ENCODE measurements around the gene PLD1.

PLD1 gene

DNA sequence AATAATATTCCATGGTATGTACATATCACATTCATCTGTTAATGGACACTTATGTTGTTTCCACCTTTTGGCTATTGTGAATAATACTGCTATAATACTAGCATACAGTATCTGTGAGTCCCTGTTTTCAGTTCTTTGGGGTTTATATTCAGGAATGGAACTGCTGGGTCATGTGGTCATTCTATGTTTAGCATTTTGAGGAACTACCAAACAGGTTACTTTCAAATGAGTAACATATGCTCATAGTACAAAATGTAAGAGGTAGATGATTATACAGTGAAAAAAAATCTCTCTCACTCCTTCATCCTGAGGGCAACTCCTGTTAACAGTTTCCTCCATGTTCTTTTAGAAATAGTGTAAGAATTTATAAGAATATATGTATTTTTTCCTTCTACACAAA lies 162.2 kb downstream of the PLD1 start:
- ChIA-PET POLR2A (no interaction called here), CTCF (no interaction called here)
- TF ChIP-seq ZSCAN16 (tag by site-specific recombination; IDR thresholded peaks at IDR 0.05) (no peak), MZF1 (tag by site-specific recombination; IDR thresholded peaks at IDR 0.05; ENCODE audit: borderline replicate concordance) (no peak), ZBTB1 (tag by site-specific recombination; IDR thresholded peaks at IDR 0.05) (no peak), ZBTB17 (tag by site-specific recombination; IDR thresholded peaks at IDR 0.05) (no peak), ZNF292 (tag by site-specific recombination; IDR thresholded peaks at IDR 0.05; ENCODE audit: borderline replicate concordance, low read depth) (no peak), ZNF366 (tag by site-specific recombination; conservative IDR thresholded peaks at IDR 0.05) (no peak), YY1 (tag by site-specific recombination; IDR thresholded peaks at IDR 0.05) (no peak), KLF9 (tag by site-specific recombination; IDR thresholded peaks at IDR 0.05; ENCODE audit: low read depth) (no peak), ZNF791 (tag by site-specific recombination; IDR thresholded peaks at IDR 0.05) (no peak), ZEB2 (tag by site-specific recombination; IDR thresholded peaks at IDR 0.05) (no peak)
- TF ChIP-seq, protein P1, sequence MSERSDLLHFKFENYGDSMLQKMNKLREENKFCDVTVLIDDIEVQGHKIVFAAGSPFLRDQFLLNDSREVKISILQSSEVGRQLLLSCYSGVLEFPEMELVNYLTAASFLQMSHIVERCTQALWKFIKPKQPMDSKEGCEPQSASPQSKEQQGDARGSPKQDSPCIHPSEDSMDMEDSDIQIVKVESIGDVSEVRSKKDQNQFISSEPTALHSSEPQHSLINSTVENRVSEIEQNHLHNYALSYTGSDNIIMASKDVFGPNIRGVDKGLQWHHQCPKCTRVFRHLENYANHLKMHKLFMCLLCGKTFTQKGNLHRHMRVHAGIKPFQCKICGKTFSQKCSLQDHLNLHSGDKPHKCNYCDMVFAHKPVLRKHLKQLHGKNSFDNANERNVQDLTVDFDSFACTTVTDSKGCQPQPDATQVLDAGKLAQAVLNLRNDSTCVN (tag by site-specific recombination; optimal IDR thresholded peaks at IDR 0.05) = no peak
- TF ChIP-seq, protein P2, sequence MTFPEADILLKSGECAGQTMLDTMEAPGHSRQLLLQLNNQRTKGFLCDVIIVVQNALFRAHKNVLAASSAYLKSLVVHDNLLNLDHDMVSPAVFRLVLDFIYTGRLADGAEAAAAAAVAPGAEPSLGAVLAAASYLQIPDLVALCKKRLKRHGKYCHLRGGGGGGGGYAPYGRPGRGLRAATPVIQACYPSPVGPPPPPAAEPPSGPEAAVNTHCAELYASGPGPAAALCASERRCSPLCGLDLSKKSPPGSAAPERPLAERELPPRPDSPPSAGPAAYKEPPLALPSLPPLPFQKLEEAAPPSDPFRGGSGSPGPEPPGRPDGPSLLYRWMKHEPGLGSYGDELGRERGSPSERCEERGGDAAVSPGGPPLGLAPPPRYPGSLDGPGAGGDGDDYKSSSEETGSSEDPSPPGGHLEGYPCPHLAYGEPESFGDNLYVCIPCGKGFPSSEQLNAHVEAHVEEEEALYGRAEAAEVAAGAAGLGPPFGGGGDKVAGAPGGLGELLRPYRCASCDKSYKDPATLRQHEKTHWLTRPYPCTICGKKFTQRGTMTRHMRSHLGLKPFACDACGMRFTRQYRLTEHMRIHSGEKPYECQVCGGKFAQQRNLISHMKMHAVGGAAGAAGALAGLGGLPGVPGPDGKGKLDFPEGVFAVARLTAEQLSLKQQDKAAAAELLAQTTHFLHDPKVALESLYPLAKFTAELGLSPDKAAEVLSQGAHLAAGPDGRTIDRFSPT (tag by site-specific recombination; IDR thresholded peaks at IDR 0.05) = no peak
- TF ChIP-seq, protein P3, sequence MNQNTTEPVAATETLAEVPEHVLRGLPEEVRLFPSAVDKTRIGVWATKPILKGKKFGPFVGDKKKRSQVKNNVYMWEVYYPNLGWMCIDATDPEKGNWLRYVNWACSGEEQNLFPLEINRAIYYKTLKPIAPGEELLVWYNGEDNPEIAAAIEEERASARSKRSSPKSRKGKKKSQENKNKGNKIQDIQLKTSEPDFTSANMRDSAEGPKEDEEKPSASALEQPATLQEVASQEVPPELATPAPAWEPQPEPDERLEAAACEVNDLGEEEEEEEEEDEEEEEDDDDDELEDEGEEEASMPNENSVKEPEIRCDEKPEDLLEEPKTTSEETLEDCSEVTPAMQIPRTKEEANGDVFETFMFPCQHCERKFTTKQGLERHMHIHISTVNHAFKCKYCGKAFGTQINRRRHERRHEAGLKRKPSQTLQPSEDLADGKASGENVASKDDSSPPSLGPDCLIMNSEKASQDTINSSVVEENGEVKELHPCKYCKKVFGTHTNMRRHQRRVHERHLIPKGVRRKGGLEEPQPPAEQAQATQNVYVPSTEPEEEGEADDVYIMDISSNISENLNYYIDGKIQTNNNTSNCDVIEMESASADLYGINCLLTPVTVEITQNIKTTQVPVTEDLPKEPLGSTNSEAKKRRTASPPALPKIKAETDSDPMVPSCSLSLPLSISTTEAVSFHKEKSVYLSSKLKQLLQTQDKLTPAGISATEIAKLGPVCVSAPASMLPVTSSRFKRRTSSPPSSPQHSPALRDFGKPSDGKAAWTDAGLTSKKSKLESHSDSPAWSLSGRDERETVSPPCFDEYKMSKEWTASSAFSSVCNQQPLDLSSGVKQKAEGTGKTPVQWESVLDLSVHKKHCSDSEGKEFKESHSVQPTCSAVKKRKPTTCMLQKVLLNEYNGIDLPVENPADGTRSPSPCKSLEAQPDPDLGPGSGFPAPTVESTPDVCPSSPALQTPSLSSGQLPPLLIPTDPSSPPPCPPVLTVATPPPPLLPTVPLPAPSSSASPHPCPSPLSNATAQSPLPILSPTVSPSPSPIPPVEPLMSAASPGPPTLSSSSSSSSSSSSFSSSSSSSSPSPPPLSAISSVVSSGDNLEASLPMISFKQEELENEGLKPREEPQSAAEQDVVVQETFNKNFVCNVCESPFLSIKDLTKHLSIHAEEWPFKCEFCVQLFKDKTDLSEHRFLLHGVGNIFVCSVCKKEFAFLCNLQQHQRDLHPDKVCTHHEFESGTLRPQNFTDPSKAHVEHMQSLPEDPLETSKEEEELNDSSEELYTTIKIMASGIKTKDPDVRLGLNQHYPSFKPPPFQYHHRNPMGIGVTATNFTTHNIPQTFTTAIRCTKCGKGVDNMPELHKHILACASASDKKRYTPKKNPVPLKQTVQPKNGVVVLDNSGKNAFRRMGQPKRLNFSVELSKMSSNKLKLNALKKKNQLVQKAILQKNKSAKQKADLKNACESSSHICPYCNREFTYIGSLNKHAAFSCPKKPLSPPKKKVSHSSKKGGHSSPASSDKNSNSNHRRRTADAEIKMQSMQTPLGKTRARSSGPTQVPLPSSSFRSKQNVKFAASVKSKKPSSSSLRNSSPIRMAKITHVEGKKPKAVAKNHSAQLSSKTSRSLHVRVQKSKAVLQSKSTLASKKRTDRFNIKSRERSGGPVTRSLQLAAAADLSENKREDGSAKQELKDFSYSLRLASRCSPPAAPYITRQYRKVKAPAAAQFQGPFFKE (tag by site-specific recombination; IDR thresholded peaks at IDR 0.05; ENCODE audit: borderline replicate concordance) = no peak
- TF ChIP-seq, protein P4, sequence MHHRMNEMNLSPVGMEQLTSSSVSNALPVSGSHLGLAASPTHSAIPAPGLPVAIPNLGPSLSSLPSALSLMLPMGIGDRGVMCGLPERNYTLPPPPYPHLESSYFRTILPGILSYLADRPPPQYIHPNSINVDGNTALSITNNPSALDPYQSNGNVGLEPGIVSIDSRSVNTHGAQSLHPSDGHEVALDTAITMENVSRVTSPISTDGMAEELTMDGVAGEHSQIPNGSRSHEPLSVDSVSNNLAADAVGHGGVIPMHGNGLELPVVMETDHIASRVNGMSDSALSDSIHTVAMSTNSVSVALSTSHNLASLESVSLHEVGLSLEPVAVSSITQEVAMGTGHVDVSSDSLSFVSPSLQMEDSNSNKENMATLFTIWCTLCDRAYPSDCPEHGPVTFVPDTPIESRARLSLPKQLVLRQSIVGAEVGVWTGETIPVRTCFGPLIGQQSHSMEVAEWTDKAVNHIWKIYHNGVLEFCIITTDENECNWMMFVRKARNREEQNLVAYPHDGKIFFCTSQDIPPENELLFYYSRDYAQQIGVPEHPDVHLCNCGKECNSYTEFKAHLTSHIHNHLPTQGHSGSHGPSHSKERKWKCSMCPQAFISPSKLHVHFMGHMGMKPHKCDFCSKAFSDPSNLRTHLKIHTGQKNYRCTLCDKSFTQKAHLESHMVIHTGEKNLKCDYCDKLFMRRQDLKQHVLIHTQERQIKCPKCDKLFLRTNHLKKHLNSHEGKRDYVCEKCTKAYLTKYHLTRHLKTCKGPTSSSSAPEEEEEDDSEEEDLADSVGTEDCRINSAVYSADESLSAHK (tag by site-specific recombination; IDR thresholded peaks at IDR 0.05) = no peak
- Histone ChIP-seq H3K9me3 (ENCODE audit: control insufficient read depth, insufficient read depth, low read depth, low read length) (no peaks in the 10 kb centered on the region), H3K4me3 (ENCODE audit: low read depth, low read length) (no peak overlapping the region), H3K4me1 (ENCODE audit: control insufficient read depth, insufficient read depth, low read length) (no peaks in the 10 kb centered on the region), H3K36me3 (ENCODE audit: control insufficient read depth in 2 of 2, insufficient read depth in 1 of 2, low read length in 2 of 2) (no peaks in the 10 kb centered on the region), H3K27ac (ENCODE audit: extremely low read depth, low read depth, low read length) (no peak overlapping the region)

All from HEK293 (cell line).